ENCODE measurements around the gene MAP1LC3B.
"Not testable (repeated sequence)": the region's sequence is repeated elsewhere in the genome, so short reads cannot be mapped to it uniquely, and the experiment has no call there.

MAP1LC3B gene

GRCh38 chr16:87383505-87384161, 8.5 kb upstream of the MAP1LC3B start, which contains the start of gene FBXO31:
FBXO31 (minus strand) TSS chr16:87383776; CDS start chr16:87383744, 32 bp downstream.
- DNase-seq: no peak

DNA sequence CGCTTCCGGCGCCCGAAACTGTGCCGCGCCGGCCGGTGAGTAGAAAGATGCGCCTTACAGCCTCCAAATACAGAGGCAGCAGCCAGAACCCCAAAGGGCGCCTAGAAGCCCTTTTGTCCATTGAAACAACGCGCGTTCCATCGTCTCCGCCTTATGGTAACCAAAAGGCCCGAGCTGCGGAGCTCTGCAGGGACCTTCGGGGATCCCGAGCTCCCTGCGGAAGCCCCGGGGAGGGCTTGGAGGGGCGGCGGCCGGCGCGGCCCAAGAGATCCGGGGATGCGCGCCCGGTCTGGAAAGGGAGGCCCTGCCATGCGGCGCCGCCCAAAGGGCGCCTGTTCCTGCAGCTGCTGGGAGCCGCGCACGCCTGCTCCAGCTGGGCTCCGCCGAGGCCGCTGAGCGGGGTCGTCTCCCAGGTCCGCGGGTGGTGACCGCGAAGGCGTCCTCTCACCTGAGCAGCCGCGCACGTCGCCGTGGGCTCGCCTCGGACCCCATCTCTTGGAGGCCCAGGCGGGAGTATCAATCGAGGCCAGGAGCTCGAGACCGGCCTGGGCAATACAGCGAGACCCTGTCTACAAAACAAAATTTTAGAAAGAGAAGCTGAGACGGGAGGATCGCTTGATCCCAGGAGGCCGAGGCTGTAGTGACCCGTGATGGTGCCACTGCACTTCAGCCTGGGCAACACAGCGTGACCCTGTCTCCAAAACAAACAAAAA, 7.8 kb upstream of the MAP1LC3B start:
- no peak for DNase-seq

DNA sequence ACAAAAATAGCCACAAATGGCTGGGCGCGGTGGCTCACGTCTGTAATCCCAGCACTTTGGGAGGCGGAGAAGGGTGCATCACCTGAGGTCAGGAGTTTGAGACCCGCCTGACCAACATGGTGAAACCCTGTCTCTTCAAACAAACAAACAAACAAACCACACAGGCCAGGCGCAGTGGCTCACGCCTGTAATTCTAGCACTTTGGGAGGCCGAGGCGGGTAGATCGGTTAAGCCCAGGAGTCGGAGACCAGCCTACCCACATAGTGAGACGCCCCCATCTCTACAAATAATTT, 7.3 kb upstream of the MAP1LC3B start:
- not testable (repeated sequence) for DNase-seq

GRCh38 chr16:87387942-87388817, 4.0 kb upstream of the MAP1LC3B start:
- DNase-seq: peak; percentile 94

DNA sequence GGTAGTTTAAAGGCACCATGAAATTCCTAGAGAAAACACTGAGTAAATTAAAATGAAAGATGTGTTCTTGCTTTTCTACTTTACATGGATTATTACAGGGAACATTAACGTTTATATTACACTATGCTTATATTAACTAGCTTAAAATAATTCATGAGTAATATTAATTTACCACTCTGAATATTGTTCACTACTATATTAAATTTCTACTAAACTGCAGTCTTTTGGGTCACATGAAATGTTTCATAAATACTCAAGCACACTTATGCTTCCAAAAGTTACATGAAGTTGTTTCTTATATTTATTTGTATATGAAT, 3.4 kb upstream of the MAP1LC3B start:
- no peak for DNase-seq

GRCh38 chr16:87389245-87389644, 2.9 kb upstream of the MAP1LC3B start:
- no peak for DNase-seq

DNA sequence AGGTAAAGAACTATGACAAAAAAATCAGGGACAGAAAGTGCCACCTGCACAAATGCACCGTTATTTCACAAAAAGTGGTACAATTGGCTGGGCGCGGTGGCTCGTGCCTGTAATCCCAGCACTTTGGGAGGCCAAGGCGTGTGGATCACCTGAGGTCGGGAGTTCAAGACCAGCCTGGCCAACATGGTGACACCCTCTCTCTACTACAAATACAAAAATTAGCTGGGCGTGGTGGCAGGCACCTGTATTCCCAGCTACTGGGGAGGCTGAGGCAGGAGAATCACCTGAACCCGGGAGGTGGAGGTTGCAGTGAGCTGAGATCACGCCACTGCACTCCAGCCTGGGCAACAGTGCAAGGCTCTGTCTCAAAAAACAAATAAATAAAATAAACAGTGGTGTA, 2.2 kb upstream of the MAP1LC3B start:
- not testable (repeated sequence) for DNase-seq

- no peak for DNase-seq
Observed at GRCh38 chr16:87390641-87391323, 1.4 kb upstream of the MAP1LC3B start.

GRCh38 chr16:87391324-87391949, 699 bp upstream of the MAP1LC3B start:
- DNase-seq: no peak

DNA sequence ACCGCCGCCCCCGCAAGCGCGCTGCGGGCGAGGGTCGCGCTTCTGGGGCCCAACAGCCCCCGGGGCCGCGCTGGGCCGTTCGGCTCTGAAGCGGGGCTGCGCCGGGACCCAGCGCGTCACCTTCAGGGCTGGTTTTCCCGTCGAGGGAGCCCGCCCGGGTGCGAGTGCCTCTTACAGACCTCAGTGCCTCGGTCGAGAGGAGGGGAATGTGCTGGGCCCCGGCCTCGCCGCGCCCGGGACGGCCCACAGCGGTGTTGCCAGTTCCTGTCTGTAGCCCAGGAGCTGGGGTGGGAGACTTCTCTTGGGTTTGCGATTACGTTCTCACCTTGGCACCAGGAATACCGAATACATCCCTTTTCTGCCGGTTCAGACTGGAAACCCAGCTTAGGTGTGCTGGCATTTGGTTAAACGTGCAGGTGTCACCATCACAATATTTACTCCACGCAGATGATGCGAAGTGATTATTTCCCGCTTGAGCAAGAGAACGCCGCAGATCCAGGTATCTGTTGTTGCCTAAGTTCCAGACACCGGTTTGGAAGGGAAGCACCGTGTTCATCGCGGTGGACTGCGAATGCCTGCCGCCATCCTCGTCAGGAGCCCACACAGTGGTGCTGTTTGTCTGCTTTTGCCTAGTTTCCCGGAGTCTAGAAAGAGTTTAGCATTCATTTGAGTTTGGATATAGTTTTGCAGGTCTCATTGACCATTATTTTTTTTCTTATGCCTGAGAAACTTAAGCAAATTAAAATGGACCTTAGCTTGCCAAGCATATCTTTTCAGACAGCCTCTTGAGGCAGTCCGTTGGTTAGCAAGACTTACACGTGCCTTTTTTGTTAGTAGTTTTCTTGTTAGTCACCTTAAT, 914 bp downstream of the MAP1LC3B start:
- DNase-seq: no peak

GRCh38 chr16:87393680-87394055, 1.5 kb downstream of the MAP1LC3B start:
- DNase-seq: no peak

GRCh38 chr16:87395181-87395842, 3.2 kb downstream of the MAP1LC3B start:
- DNase-seq: no peak

DNA sequence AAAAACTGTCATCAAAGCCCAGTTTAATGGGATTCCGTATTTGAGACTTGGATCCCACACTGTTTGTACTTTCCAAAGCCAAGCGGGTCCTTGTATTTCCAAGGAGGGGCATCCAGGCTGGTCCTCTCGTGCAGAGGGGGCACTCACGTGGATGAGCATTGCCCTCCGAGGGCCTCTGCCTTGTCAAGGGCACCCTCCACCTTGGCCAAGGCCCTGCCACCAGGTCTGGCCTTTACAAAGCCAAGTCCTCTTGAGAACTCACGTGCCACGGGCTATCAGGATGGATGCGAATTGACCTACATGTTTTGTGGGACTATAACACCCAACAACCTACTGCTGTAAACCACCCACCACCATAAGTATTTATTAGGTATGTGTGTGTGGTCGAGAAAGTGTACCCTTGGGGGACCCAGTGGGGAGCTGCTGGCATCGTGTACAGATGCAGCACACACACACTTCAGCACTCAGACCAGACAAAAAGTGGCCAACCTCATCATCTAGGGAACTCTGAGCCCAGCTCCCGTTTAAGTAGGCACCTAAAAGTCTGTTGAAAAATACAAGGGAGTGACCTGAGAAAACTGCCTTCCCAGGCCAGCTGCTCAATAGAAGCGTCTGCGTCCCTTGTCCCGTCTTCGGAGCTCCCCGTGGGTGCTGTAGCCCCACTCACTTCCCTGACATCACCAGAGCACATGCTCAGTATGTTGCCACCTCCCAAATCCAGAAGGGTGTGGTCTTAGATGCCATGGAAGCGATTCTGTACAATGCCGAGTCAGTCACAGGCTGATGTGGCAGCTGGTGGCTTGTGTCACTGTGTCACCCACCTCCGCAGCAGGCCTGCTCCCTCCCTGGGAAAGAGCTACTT, 12.9 kb downstream of the MAP1LC3B start:
- no peak for DNase-seq

GRCh38 chr16:87406495-87407088, 14.5 kb downstream of the MAP1LC3B start:
- DNase-seq: no peak

DNA sequence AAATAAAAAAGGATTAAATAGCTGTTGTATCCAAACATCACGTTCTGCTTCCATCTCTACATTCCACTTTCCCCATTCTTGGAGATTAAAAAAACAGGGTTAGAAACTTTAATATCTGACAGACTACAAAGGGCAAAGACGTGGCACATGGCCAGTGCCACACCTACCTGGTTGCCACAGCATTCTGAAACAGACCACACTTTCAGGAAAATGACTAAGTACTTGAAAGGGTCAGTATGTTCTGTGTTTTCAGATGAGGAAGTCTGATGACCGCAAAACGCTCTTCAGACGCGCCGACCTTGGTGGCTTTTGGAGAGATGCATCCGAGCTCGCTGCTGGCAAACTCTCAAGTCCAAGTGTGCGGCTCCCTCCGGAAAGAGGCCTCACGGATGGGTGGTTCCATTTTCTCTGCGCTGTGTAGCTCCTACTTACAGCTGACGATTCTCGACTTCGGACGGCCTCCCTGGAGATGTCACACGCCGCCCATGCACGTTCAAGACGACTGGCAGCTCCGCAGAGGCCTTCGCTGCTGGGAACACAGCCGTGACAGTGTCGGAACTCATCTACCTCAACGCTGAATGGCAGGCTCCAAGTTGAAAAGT, 15.5 kb downstream of the MAP1LC3B start:
- no peak for DNase-seq

DNA sequence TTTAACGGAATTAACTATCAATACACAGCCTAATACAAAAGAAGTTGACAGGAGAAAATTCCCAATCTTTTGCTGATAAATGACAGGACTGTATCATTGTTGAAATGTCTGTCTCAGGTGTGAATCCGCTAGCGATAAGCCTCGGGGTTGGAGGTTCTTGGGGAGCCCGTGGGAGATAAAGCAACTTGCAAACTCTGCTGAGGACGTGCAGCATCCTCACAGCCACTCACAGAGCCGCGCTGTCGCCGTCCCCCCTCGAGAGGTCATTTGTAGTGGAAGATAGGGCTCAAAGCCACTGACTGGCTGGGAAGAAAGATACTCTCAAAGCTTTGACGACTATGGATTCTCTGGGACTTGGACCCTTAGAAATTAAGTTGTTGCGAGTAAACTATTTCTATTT, 17.0 kb downstream of the MAP1LC3B start:
- DNase-seq: no peak

- no peak for DNase-seq
Observed at GRCh38 chr16:87409781-87410180, 17.6 kb downstream of the MAP1LC3B start.

DNA sequence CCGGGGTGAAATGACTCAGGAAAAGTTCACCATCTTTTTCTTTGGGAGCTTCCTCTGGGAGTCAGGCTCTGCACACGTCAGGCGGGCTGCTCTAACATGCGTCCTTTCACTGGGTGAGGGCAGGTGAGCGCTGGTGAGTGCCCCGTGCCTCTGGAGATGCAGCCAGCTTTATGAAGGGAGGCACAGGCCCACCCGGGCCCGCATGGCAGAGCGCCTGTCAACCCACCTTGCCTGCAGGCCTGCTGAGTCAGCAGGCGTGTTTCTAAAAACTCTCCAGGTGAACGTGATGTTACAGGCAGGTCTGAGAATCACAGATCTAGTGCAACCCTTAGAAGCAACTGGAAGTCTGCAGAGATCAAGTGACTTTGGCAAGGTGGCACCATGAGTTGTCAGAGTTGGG, 18.4 kb downstream of the MAP1LC3B start:
- DNase-seq: no peak

- no peak for DNase-seq
Observed at GRCh38 chr16:87410968-87411367, 18.8 kb downstream of the MAP1LC3B start.

Data from NCI-H1436 treated with DMSO at 0.1 percent for 48 hours (cell line).